ENCODE measurements around the gene NEK11. TPM values are rescaled to one million over a fixed set of nuclear protein-coding genes. Genes with fewer than 3 reads are reported as not detected.

The NEK11 gene
- total and polyA plus RNA-seq, 2 donors (not counting 3 experiments of a cell fraction or from before 2014, with no cell fraction given) = 1.7 to 4.3 TPM

DNA sequence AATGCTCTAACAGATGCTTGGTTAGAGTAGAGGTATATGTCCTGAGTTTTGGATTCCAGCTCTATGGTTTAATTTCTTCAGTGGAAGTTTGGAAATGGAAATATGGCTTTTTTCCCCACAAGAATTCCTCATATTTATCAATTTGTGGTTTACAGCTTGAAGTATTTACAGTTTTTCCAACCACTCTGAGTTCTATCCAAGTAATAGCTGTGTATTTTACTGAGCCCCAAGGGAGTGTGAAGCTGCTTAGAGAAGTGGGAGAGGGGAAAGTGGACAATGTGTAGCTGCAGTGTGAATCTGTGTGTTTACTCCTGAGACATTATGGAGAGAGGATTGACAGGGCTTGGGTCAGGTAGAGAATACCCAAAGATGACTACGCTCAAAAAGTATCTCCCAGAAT lies 54.5 kb downstream of the NEK11 start:
- no peak for TF ChIP-seq JUN (IDR thresholded peaks at IDR 0.05; ENCODE audit: borderline replicate concordance, insufficient read depth, insufficient read length, low read depth)
- TF ChIP-seq POLR2A (IDR thresholded peaks at IDR 0.05; ENCODE audit: low read depth, low read length) = no peak
- TF ChIP-seq MYC (IDR thresholded peaks at IDR 0.05; ENCODE audit: low read depth, low read length) = no peak
- no peak for TF ChIP-seq POLR2AphosphoS5 (IDR thresholded peaks at IDR 0.05; ENCODE audit: insufficient read depth, low read depth, low read length)
- TF ChIP-seq EZH2 (IDR thresholded peaks at IDR 0.05; ENCODE audit: borderline replicate concordance, low read depth, low read length, severe bottlenecking) = no peak
- no peak for TF ChIP-seq CTCF (IDR thresholded peaks at IDR 0.05; ENCODE audit: extremely low read depth in 1 of 2, insufficient read depth in 1 of 2, low read depth in 1 of 2, low read length in 2 of 2)
- no peak for TF ChIP-seq FOS (IDR thresholded peaks at IDR 0.05; ENCODE audit: borderline replicate concordance, insufficient read depth, low read length)
- no peak for TF ChIP-seq GATA2 (IDR thresholded peaks at IDR 0.05; ENCODE audit: insufficient read depth, insufficient read length, low read depth, low read length)
- TF ChIP-seq, protein P1, sequence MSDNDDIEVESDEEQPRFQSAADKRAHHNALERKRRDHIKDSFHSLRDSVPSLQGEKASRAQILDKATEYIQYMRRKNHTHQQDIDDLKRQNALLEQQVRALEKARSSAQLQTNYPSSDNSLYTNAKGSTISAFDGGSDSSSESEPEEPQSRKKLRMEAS (IDR thresholded peaks at IDR 0.05; ENCODE audit: insufficient read depth, insufficient read length) = no peak
- Histone ChIP-seq H3K9me1 (replicated peaks; ENCODE audit: control insufficient read depth, extremely low read depth, insufficient read depth, low read length) (no peaks in the 10 kb centered on the region), H3K79me2 (ENCODE audit: control insufficient read depth, insufficient read depth, low read length) (no peaks in the 10 kb centered on the region), H3K36me3 (ENCODE audit: control insufficient read depth in 2 of 2, extremely low read depth in 1 of 2, insufficient read depth in 2 of 2, low read length in 2 of 2) (no peaks in the 10 kb centered on the region), H4K20me1 (replicated peaks; ENCODE audit: control insufficient read depth, extremely low read depth, insufficient read depth, low read length) (no peaks in the 10 kb centered on the region), H3K9ac (replicated peaks; ENCODE audit: extremely low read depth, insufficient read depth, low read length) (no peak overlapping the region), H3K27ac (ENCODE audit: insufficient read depth, low read depth, low read length) (no peak overlapping the region), H3K4me3 (replicated peaks in 1 of 3; ENCODE audit: insufficient read depth in 1 of 3, low read depth in 1 of 3, low read length in 3 of 3) (no peak overlapping the region), H3K27me3 (ENCODE audit: control insufficient read depth in 2 of 2, insufficient read depth in 2 of 2, low read length in 2 of 2) (no peaks in the 10 kb centered on the region), H3K4me2 (ENCODE audit: insufficient read depth, low read length) (no peak overlapping the region), H3K4me1 (ENCODE audit: control insufficient read depth, extremely low read depth, insufficient read depth, low read length) (no peaks in the 10 kb centered on the region), H3K9me3 (replicated peaks; ENCODE audit: control insufficient read depth, insufficient read depth, low read length) (no peaks in the 10 kb centered on the region), H2AFZ (ENCODE audit: low read depth, low read length) (no peak overlapping the region)
- ChIA-PET CTCF (no interaction called here), POLR2A (no interaction called here)
- DNase-seq (ENCODE audit: low read depth, low spot score) (no peak), FAIRE-seq (no peak)
- no TSS peak for BruUV-seq (replicated peaks)
- dilution Hi-C loops (cut with MboI; ENCODE audit: extremely low pct_ligation_motif_present, low sequenced_read_pairs) = no loop called here
- intact Hi-C loops (cut with micrococcal nuclease) = no loop called here
